HuH-7.5 (cell line): Measurements from ENCODE around the gene MYO1B.

Experiments used
- DNase-seq: peaks from one replicate; pipeline ENCODE4 v3.0.0; 2011; ENCODE audit warnings: low spot score

Gene MYO1B

GRCh38 chr2:191322828-191323506 lies 77.8 kb downstream of the MYO1B start:
- DNase-seq, result no peak

- DNase-seq, result no peak
These were observed 80.6 kb downstream of the MYO1B start for GRCh38 chr2:191325651-191326365.

GRCh38 chr2:191327484-191327883 lies 82.3 kb downstream of the MYO1B start:
- no peak for DNase-seq

GRCh38 chr2:191328150-191328809 lies 83.1 kb downstream of the MYO1B start:
- no peak for DNase-seq

GRCh38 chr2:191329841-191330240 lies 84.6 kb downstream of the MYO1B start:
- no peak for DNase-seq

GRCh38 chr2:191333911-191334357 lies 88.7 kb downstream of the MYO1B start:
- DNase-seq, result no peak

- DNase-seq, result no peak
These were observed 90.8 kb downstream of the MYO1B start for GRCh38 chr2:191335875-191336464.

- no peak for DNase-seq
These were observed 96.2 kb downstream of the MYO1B start for GRCh38 chr2:191341436-191341835.

- no peak for DNase-seq
These were observed 98.7 kb downstream of the MYO1B start for GRCh38 chr2:191343796-191344338.

- no peak for DNase-seq
These were observed 100.6 kb downstream of the MYO1B start for GRCh38 chr2:191345788-191346187.

GRCh38 chr2:191347154-191347553 lies 102.0 kb downstream of the MYO1B start:
- no peak for DNase-seq

- no peak for DNase-seq
These were observed 102.7 kb downstream of the MYO1B start for GRCh38 chr2:191347881-191348280.

- DNase-seq, result no peak
These were observed 104.8 kb downstream of the MYO1B start for GRCh38 chr2:191349990-191350389.

GRCh38 chr2:191350826-191351225 lies 105.6 kb downstream of the MYO1B start:
- no peak for DNase-seq

- DNase-seq, result no peak
These were observed 106.1 kb downstream of the MYO1B start for GRCh38 chr2:191351298-191351697.

- DNase-seq, result no peak
These were observed 106.7 kb downstream of the MYO1B start for GRCh38 chr2:191351921-191352320.

GRCh38 chr2:191352536-191352935 lies 107.3 kb downstream of the MYO1B start:
- no peak for DNase-seq

- no peak for DNase-seq
These were observed 110.1 kb downstream of the MYO1B start for GRCh38 chr2:191355170-191355758.

GRCh38 chr2:191357678-191358077 lies 112.5 kb downstream of the MYO1B start:
- no peak for DNase-seq

- no peak for DNase-seq
These were observed 113.3 kb downstream of the MYO1B start for GRCh38 chr2:191358325-191359025.

GRCh38 chr2:191359133-191359532 lies 113.9 kb downstream of the MYO1B start:
- no peak for DNase-seq
